T1000 (cell line): ENCODE measurements around the gene MFAP4.
"Not testable (repeated sequence)": the region's sequence is repeated elsewhere in the genome, so short reads cannot be mapped to it uniquely, and the experiment has no call there.

ENCODE experiments used
- DNase-seq: peaks from one replicate; lab custom pipeline; 2025; ENCODE audit warnings: mixed read lengths; lab: John Stamatoyannopoulos, UW

Gene MFAP4

GRCh38 chr17:19370493-19370960, 16.5 kb downstream of the MFAP4 start:
- DNase-seq, result no peak

GRCh38 chr17:19369846-19370492, 17.0 kb downstream of the MFAP4 start:
- no peak for DNase-seq

- no peak for DNase-seq
Observed at GRCh38 chr17:19369107-19369778, 17.7 kb downstream of the MFAP4 start.

- no peak for DNase-seq
Observed at GRCh38 chr17:19368229-19368628, 18.8 kb downstream of the MFAP4 start.

GRCh38 chr17:19366637-19366972, 20.4 kb downstream of the MFAP4 start:
- no peak for DNase-seq

DNA sequence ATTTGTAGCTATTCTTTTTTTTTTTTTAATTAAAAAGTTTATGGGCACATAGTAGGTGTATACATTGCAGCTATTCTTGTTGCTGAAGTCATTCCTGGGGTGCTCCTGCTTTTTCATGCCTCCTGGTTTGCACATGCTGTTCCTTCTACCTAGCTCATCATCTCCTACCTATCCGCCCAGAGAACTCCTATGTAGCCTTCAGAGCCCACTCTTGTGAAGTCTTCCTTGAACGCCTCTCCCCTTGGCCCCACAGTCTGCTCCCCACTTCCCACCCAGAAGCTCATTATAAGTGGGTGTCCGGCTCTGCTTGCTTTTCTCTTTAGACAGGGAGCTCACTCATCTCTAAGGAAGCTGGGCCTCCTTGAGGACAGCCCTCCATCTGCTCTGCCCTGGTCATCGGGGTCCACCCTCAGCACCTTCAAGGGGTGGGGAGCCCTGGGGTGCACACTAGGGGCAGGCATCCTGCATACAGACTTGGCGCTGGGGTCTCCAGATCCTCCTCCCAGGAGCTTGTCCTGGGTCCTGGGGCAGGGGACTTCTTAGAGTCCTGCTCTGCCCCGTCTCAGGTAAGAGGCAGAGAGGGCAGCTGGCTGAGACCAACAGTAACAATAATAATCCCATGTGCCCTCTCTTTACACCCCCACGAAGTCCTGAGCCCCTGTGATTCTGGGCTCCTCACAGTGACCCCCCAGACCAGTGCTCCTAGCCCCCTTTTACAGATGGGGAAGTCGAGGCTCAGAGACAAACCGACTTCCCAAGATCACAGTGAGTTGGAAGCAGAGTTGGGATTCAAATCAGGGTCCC, 21.0 kb downstream of the MFAP4 start:
- no peak for DNase-seq

DNA sequence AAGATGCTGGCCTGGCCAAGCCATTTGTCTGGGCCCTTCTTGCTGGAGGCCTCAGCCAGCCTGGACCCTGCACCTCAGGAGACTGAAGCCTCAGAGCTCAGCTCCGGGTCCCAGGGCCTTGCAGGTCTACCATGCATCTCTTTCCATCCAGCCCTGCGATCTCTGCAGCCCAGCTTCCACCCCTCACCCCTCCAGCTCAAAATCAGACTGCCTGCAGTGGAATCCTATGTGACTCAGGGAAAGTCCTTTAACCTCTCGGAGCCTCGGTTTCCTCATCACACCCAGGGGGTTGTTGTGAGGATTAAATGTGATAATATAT, 21.5 kb downstream of the MFAP4 start:
- no peak for DNase-seq

- no peak for DNase-seq
Observed at GRCh38 chr17:19364699-19365498, 22.1 kb downstream of the MFAP4 start.

GRCh38 chr17:19363460-19364035, 23.4 kb downstream of the MFAP4 start:
- DNase-seq, result no peak

- no peak for DNase-seq
Observed at GRCh38 chr17:19363114-19363438, 23.9 kb downstream of the MFAP4 start.

GRCh38 chr17:19362277-19363113, 24.5 kb downstream of the MFAP4 start, which contains the start of gene B9D1:
Gene B9D1 (minus strand): TSS chr17:19362723. CDS start chr17:19362569, 154 bp downstream.
- peak; percentile 96 for DNase-seq

- DNase-seq, result no peak
Observed at GRCh38 chr17:19361944-19362276, 25.1 kb downstream of the MFAP4 start.

GRCh38 chr17:19361326-19361725, 25.7 kb downstream of the MFAP4 start:
- no peak for DNase-seq

- DNase-seq, result no peak
Observed at GRCh38 chr17:19360772-19361171, 26.2 kb downstream of the MFAP4 start.

GRCh38 chr17:19359856-19360255, 27.1 kb downstream of the MFAP4 start:
- DNase-seq, result no peak

DNA sequence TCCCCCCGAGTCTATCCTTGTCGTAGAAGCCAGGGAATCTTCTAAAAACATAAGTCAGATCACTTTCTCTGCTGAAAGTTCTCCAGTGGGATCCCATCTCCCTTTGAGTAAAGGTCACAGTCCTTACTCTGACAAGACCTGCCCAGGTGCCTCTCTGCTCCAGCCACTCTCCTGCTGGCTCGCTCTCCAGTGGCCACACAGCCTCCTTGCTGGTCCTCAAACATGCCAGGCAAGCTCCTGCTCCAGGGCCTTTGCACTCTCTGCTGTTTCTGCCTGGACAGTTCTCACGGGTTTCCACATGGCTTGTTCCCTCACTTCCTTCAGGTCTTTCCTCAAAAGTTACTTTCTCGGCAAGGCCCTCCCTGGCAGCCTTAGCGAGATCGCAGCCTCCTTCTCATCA, 27.8 kb downstream of the MFAP4 start:
- no peak for DNase-seq

GRCh38 chr17:19357761-19358160, 29.2 kb downstream of the MFAP4 start:
- no peak for DNase-seq

- no peak for DNase-seq
Observed at GRCh38 chr17:19357351-19357750, 29.6 kb downstream of the MFAP4 start.

DNA sequence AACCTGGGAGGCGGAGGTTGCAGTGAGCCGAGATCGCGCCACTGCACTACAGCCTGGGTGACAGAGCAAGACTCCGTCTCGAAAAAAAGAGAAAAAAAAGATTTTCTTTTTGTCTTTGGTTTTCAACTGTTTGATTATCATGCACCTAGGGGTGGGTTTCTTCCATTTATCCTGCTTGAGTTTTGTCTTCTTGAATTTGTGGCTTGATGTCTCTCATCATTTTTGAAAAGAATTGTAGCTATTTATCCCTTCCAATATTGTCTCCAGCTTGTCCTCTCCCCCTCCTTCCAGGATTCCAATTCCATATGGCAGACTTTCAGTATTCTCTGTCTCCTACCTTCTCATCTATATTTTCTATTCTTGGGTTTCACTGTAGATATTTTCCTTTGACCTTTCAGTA, 32.2 kb downstream of the MFAP4 start:
- DNase-seq, result no peak

GRCh38 chr17:19353401-19353800, 33.6 kb downstream of the MFAP4 start:
- DNase-seq, result not testable (repeated sequence)

- DNase-seq, result no peak
Observed at GRCh38 chr17:19348806-19349205, 38.2 kb downstream of the MFAP4 start.
